Osteocyte (in vitro differentiated cells): ENCODE measurements around the gene RRP12. TPM values are rescaled to one million over a fixed set of nuclear protein-coding genes. Genes with fewer than 3 reads are reported as not detected.
A peak's percentile ranks its signal among the peaks of the same experiment; 100 is the strongest.

Experiments
- DNase-seq: peaks from one replicate; pipeline ENCODE4 v3.0.0; 2021; ENCODE audit warnings: mixed read lengths; ENCODE audit not compliant: unreplicated experiment; ENCODE audit errors: extremely low spot score
- H3K27ac Mint-ChIP-seq: one replicate; pipeline ENCODE4 v1.8.0; 2021; ENCODE audit warnings: mild to moderate bottlenecking, mixed read lengths; ENCODE audit not compliant: unreplicated experiment
- H3K27me3 Mint-ChIP-seq: one replicate; pipeline ENCODE4 v1.8.0; 2021; ENCODE audit warnings: mixed read lengths; ENCODE audit not compliant: unreplicated experiment
- H3K36me3 Mint-ChIP-seq: one replicate; pipeline ENCODE4 v1.8.0; 2021; ENCODE audit warnings: mixed read lengths; ENCODE audit not compliant: unreplicated experiment
- H3K4me1 Mint-ChIP-seq: one replicate; pipeline ENCODE4 v1.8.0; 2021; ENCODE audit warnings: mixed read lengths; ENCODE audit not compliant: unreplicated experiment
- H3K4me3 Mint-ChIP-seq: one replicate; pipeline ENCODE4 v1.8.0; 2021; ENCODE audit warnings: mild to moderate bottlenecking, moderate library complexity, mixed read lengths; ENCODE audit not compliant: unreplicated experiment
- H3K9me3 Mint-ChIP-seq: one replicate; pipeline ENCODE4 v1.8.0; 2021; ENCODE audit warnings: mixed read lengths; ENCODE audit not compliant: unreplicated experiment
- total RNA-seq: library from RNA; stranded (reverse); gene quantifications from 2 replicates; pipeline ENCODE4 v1.2.1, GENCODE V29; 2021
- TF ChIP-seq, protein P1 (sequence below): fragments of 200-600 bp; sonication (generic); IDR thresholded peaks from 2 replicates; pipeline ENCODE4 v1.5.0; 2021; ENCODE audit warnings: antibody characterized with exemption, mild to moderate bottlenecking, moderate library complexity

RRP12 gene
- total RNA-seq, 1 donor from 2014 or later = 30.1 TPM

DNA sequence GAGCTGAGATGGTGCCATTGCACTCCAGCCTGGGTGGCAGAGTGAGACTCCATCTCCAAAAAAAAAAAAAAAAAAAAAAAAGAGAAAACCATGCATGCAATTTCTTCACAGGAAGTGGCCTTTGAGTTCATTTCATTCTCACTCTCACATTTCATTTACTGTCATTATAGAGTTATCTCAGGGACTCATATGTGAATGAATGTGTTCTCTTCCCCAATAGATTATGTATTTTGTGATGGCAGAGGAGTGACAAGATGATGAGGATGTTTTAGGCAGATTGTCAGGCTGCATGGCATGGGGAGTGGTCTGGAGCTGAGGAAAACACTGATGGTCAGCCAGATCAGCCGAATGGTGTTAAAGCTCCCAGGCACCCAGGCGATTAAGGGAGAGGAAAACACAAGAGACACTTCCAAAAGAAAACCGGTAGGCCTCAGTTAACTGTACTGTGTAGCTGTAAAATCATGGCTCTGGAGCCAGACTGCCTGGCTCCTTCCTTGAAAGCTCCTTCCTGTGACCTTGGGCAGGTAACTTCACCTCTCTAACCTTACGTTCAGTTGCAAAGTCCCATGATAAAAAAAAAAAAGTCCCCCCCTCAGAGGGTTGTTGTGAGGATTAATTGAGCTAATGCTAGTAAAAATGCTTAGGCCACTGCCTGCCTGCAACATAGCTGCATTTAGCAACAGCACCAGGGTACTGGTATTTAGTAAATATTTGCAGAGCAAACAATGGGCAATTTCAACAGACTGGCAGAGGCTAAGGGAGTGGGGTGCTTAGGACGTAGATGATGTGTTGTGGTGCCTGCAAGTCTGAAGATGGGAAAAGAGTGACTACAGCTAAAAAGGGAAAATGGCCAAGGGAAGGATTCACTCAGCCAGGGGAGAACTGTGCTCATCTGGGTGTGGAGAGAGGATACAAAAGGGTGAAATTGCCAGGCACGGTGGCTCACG lies 73.5 kb downstream of the RRP12 start:
- TF ChIP-seq, protein P1, sequence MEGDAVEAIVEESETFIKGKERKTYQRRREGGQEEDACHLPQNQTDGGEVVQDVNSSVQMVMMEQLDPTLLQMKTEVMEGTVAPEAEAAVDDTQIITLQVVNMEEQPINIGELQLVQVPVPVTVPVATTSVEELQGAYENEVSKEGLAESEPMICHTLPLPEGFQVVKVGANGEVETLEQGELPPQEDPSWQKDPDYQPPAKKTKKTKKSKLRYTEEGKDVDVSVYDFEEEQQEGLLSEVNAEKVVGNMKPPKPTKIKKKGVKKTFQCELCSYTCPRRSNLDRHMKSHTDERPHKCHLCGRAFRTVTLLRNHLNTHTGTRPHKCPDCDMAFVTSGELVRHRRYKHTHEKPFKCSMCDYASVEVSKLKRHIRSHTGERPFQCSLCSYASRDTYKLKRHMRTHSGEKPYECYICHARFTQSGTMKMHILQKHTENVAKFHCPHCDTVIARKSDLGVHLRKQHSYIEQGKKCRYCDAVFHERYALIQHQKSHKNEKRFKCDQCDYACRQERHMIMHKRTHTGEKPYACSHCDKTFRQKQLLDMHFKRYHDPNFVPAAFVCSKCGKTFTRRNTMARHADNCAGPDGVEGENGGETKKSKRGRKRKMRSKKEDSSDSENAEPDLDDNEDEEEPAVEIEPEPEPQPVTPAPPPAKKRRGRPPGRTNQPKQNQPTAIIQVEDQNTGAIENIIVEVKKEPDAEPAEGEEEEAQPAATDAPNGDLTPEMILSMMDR = no peak
- Mint-ChIP-seq H3K27me3 (no peaks in the 10 kb centered on the region), H3K9me3 (no peaks in the 10 kb centered on the region), H3K4me3 (no peak overlapping the region), H3K4me1 (peaks cover 21% of the 10 kb centered on the region), H3K27ac (no peak overlapping the region), H3K36me3 (peaks cover 15% of the 10 kb centered on the region)
- DNase-seq = no peak

DNA sequence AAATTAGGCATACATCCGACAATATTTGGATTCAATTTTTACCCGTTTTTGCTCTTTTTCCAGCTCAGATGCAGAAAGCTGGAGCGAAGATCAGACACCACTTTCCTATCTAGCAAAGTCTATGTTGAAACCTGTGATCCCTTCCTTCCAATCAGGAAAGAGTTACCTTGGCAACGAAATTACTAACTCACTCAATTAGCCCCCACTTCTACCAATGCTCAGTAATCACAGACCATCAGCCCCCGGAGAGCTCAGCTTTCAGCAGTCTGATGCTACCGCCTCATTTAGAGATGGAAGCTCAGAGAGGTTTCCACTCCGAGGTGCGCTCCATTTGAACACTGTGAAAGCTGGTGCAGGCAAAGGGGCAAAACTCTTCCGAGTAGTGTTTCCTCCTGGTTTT lies 75.4 kb downstream of the RRP12 start:
- Mint-ChIP-seq H3K27ac (no peak overlapping the region), H3K4me1 (peaks cover 14% of the 10 kb centered on the region), H3K36me3 (peaks cover 14% of the 10 kb centered on the region), H3K9me3 (no peaks in the 10 kb centered on the region), H3K4me3 (no peak overlapping the region), H3K27me3 (no peaks in the 10 kb centered on the region)
- no peak for DNase-seq
- TF ChIP-seq, protein P1 = no peak

DNA sequence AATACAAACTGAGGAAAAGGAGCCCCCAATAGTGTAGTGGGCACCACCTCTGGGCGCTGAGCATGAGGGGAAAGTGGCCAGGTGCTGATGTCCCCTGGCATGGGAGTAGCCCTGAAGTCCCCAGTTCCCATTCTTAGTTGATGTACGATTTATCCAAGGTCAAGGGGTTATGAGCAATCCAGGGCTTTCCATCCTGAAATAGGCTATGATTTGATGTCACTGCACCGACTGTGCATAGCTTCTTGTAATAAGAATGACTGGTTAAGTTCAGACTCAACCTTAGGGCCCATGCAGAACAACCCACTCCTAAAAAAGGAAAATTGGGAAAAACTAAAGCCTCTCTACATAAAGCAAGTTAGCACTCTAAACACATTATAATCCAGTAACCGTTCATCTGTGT lies 77.6 kb downstream of the RRP12 start:
- no peak overlapping the region for H3K4me3 Mint-ChIP-seq
- TF ChIP-seq, protein P1 = no peak
- peaks cover 4% of the 10 kb centered on the region for H3K36me3 Mint-ChIP-seq
- no peaks in the 10 kb centered on the region for H3K9me3 Mint-ChIP-seq
- no peak for DNase-seq
- peaks cover 20% of the 10 kb centered on the region for H3K4me1 Mint-ChIP-seq
- no peak overlapping the region for H3K27ac Mint-ChIP-seq
- peaks cover 7% of the 10 kb centered on the region for H3K27me3 Mint-ChIP-seq

DNA sequence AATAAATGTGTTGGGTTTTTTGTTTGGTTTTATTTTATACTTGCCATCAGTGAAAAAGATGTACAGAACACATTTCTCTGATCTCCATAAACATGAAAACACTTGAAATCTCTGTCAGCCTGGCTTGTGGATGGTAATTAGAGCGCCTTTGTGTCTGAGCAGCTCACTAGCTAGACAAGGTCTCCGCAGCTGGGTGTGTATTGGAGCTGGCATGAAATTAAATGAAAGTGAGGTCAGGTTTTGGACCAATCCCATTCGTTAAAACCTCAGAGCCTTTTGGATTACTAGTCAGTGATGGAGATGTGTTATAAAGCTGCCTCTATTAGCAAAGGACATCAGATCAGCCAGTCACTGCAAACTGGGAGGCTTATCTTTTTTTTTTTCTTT lies 79.3 kb downstream of the RRP12 start:
- Mint-ChIP-seq H3K4me1 (peaks cover 21% of the 10 kb centered on the region), H3K27me3 (peaks cover 7% of the 10 kb centered on the region), H3K27ac (no peak overlapping the region), H3K9me3 (no peaks in the 10 kb centered on the region), H3K36me3 (peaks cover 1% of the 10 kb centered on the region), H3K4me3 (no peak overlapping the region)
- TF ChIP-seq, protein P1 = no peak
- no peak for DNase-seq

DNA sequence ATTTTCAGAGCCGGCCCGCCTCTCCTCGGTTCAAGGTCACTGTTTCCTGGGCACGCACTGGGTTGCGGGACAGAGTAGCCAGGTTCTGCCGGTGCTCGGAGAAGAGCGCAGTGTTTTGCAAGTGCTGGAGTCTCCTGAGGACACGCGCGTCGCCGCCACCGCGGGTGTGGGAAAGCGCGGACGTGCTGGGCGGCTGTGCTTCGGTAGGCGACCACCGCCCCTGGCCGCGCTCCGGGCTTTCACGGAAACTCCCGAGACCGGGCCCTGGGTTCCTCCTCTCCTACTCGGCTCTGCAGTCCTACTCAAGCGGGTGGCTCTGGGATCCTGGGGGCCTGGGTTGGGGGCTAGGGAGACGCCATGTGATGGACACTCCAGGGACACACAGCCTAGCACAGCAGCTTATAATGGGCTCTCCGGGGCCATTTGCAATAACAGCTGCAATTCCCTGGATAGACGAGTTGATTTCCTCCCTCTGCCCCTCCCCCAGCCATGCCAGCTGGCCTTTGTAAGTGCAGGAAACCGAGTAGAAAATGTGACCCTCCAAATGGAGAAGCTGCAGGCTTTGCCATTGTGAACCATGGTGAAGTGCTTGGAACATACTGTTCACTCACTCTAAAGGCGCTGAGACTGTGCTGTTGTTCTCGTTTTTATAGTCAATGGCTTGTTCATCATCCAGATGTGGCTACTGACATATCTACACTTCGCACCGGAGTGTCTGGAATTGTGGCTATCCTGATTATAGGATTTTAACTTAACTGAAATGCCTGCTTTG lies 79.9 kb downstream of the RRP12 start:
- Mint-ChIP-seq H3K36me3 (peaks cover 1% of the 10 kb centered on the region), H3K4me3 (peak overlapping the region; percentile 67), H3K27ac (no peak overlapping the region), H3K4me1 (peaks cover 21% of the 10 kb centered on the region), H3K9me3 (no peaks in the 10 kb centered on the region), H3K27me3 (peaks cover 7% of the 10 kb centered on the region)
- no peak for DNase-seq
- TF ChIP-seq, protein P1 = no peak
